ENCODE data around the gene COL27A1. TPM values are rescaled to one million over a fixed set of nuclear protein-coding genes. Genes with fewer than 3 reads are reported as not detected.

Gene COL27A1
- total and polyA plus RNA-seq, 2 experiments from 2014 or later: 10.5 to 18.0 TPM

DNA sequence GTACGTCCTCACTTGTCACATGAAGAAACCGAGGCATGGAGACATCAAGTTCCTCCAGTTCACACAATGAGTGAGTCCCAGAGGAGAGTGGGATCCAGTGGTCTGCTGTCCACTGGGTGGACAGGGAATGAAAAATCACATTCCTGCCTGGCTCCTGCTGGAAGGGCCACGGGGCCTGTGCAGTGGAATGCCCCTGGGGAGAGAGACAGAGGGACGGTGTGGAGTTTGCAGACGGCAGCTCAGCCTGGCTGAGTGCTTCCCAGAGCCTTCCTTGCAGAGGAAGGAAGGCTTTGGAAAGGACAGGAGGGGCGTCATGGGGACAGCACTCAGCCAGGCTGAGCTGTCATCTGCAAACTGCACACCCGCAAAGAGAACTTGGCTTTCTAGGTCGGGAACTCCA lies 74.7 kb downstream of the COL27A1 start:
- no peak for DNase-seq (ENCODE audit: low spot score)
- no peak overlapping the region for H2AFZ ChIP-seq
- no peak for ATAC-seq
- no peak overlapping the region for H3K27ac ChIP-seq (ENCODE audit: low read depth)
- no peaks in the 10 kb centered on the region for H3K36me3 ChIP-seq (ENCODE audit: insufficient read depth)
- Mint-ChIP-seq H3K27me3 (ENCODE audit: insufficient read depth, low read depth, poor library complexity) (peaks cover 19% of the 10 kb centered on the region), H3K27ac (no peak overlapping the region), H3K4me1 (peaks cover 29% of the 10 kb centered on the region), H3K4me3 (no peak overlapping the region), H3K9me3 (no peaks in the 10 kb centered on the region), H3K36me3 (ENCODE audit: low read depth) (no peaks in the 10 kb centered on the region)
- H3K27me3 ChIP-seq (ENCODE audit: insufficient read depth): no peaks in the 10 kb centered on the region
- H3F3A ChIP-seq (replicated peaks; ENCODE audit: low read depth): no peaks in the 10 kb centered on the region
- TF ChIP-seq ZNF114 (CRISPR knock-in tag; IDR thresholded peaks at IDR 0.05) (no peak), CTCF (conservative IDR thresholded peaks at IDR 0.05; ENCODE audit: low read depth in 2 of 2) (no peak), JUNB (IDR thresholded peaks at IDR 0.05; ENCODE audit: unreplicated experiment) (no peak), CREB1 (CRISPR knock-in tag; IDR thresholded peaks at IDR 0.05; ENCODE audit: low read depth) (no peak), ZNF462 (CRISPR knock-in tag; IDR thresholded peaks at IDR 0.05) (no peak), ETS1 (IDR thresholded peaks at IDR 0.05) (no peak), EZH2 (IDR thresholded peaks at IDR 0.05; ENCODE audit: low read depth, unreplicated experiment) (no peak), EZH2phosphoT487 (IDR thresholded peaks at IDR 0.05; ENCODE audit: unreplicated experiment) (no peak)
- no peak overlapping the region for H3K4me3 ChIP-seq
- peaks cover 7% of the 10 kb centered on the region for H3K4me1 ChIP-seq (ENCODE audit: insufficient read depth)
- no peaks in the 10 kb centered on the region for H3K79me2 ChIP-seq (replicated peaks; ENCODE audit: insufficient read depth)
- H4K20me1 ChIP-seq (replicated peaks; ENCODE audit: insufficient read depth): no peaks in the 10 kb centered on the region; the same call in 1 of the 2 replicates
- H3K4me2 ChIP-seq: no peak overlapping the region
- H3K9me2 ChIP-seq (ENCODE audit: insufficient read depth): no peaks in the 10 kb centered on the region

Data from GM23338 (cell line).